Gastrocnemius medialis (tissue), 4 donors: Measurements from ENCODE around the gene RP9.

Experiments
- POLR2A ChIP-seq, 2 donors: fragments of 450-650 bp; IDR thresholded peaks; one replicate each; pipeline ENCODE4 v1.6.1; 2017; ENCODE audit warnings: antibody characterized with exemption in 2 of 2, mild to moderate bottlenecking in 2 of 2, moderate library complexity in 2 of 2
- TF ChIP-seq, protein P1 (sequence below), 5 experiments: fragments of 450-650 bp in 3 of 5; fragments of 200-600 bp in 2 of 5; sonication (generic) in 2 of 5; IDR thresholded peaks in 4 of 5; conservative IDR thresholded peaks in 1 of 5; 1 replicate in 4 of 5; 2 replicates in 1 of 5; pipeline ENCODE4 v1.5.1; 2016 to 2019; ENCODE audit warnings: antibody characterized with exemption in 5 of 5, mild to moderate bottlenecking in 3 of 5, moderate library complexity in 3 of 5

DNA sequence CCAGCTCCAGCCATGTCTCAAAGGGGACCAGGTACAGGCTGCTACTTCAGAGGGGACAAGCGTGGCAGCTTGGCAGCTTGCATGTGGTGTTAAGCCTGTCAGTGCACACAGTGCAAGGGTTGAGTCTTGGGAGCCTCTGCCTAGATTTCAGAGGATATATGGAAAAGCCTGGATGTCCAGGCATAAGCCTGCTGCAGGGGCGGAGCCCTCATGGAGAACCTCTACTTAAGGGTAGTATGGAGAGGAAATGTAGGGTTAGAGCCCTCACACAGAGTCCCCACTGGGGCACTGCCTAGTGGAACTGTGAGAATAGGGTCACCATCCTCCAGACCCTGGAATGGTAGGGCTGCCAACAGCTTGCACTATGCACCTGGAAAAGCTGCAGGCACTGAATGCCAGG lies 38.9 kb downstream of the RP9 start:
- TF ChIP-seq, protein P1, sequence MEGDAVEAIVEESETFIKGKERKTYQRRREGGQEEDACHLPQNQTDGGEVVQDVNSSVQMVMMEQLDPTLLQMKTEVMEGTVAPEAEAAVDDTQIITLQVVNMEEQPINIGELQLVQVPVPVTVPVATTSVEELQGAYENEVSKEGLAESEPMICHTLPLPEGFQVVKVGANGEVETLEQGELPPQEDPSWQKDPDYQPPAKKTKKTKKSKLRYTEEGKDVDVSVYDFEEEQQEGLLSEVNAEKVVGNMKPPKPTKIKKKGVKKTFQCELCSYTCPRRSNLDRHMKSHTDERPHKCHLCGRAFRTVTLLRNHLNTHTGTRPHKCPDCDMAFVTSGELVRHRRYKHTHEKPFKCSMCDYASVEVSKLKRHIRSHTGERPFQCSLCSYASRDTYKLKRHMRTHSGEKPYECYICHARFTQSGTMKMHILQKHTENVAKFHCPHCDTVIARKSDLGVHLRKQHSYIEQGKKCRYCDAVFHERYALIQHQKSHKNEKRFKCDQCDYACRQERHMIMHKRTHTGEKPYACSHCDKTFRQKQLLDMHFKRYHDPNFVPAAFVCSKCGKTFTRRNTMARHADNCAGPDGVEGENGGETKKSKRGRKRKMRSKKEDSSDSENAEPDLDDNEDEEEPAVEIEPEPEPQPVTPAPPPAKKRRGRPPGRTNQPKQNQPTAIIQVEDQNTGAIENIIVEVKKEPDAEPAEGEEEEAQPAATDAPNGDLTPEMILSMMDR (IDR thresholded peaks at IDR 0.05 in 4 of 5, conservative IDR thresholded peaks at IDR 0.05 in 1 of 5), result no peak
- TF ChIP-seq POLR2A (IDR thresholded peaks at IDR 0.05), result no peak
